ENCODE results near the gene GLRA2.

GRCh38 chrX:14573161-14573560 lies 43.8 kb downstream of the GLRA2 start:
- TF ChIP-seq POLR2A (IDR thresholded peaks at IDR 0.05): no peak
- TF ChIP-seq CTCF (IDR thresholded peaks at IDR 0.05): no peak

Data from right lobe of liver (tissue), 4 donors.